HCT116 (cell line): ENCODE measurements around the gene TRIM41.

ENCODE experiments used
- CBX3 ChIP-seq: IDR thresholded peaks from 2 replicates; pipeline ENCODE4 v1.6.1; 2012; ENCODE audit warnings: low read depth
- CEBPB ChIP-seq: IDR thresholded peaks from 2 replicates; pipeline ENCODE4 v1.6.1; 2012; ENCODE audit warnings: low read depth
- CTCF ChIP-seq, 3 experiments: fragments of 200-600 bp in 1 of 3; sonication (generic) in 1 of 3; IDR thresholded peaks in 2 of 3; conservative IDR thresholded peaks in 1 of 3; 2 replicates each; pipeline ENCODE4 v1.5.1; 2012 to 2017; ENCODE audit warnings: low read depth in 2 of 3, low read length in 2 of 3, antibody characterized with exemption in 1 of 3, borderline replicate concordance in 1 of 3, control low read depth in 1 of 3, mild to moderate bottlenecking in 1 of 3, mixed read lengths in 1 of 3, mixed run types in 1 of 3, moderate library complexity in 1 of 3; ENCODE audit not compliant: insufficient read depth in 1 of 3
- EZH2 ChIP-seq: fragments of 200-600 bp; sonication (generic); IDR thresholded peaks from 2 replicates; pipeline ENCODE4 v1.6.1; 2017; ENCODE audit warnings: antibody characterized with exemption, mixed run types
- MAX ChIP-seq: IDR thresholded peaks from 2 replicates; pipeline ENCODE4 v1.6.1; 2012
- POLR2A ChIP-seq: IDR thresholded peaks from 2 replicates; pipeline ENCODE4 v1.7.0; 2011; ENCODE audit warnings: borderline replicate concordance; ENCODE audit not compliant: insufficient read depth, insufficient read length; ENCODE audit errors: extremely low read depth
- POLR2AphosphoS5 ChIP-seq: IDR thresholded peaks from 2 replicates; pipeline ENCODE4 v1.6.1; 2011; ENCODE audit warnings: mild to moderate bottlenecking, low read depth, low read length, moderate library complexity
- YY1 ChIP-seq: IDR thresholded peaks from 2 replicates; pipeline ENCODE4 v1.6.1; 2011; ENCODE audit warnings: low read length, low read depth, moderate library complexity, mild to moderate bottlenecking; ENCODE audit not compliant: insufficient replicate concordance; ENCODE audit errors: extremely low read depth
- ZBTB33 ChIP-seq: IDR thresholded peaks from 2 replicates; pipeline ENCODE4 v1.6.1; 2011; ENCODE audit warnings: mild to moderate bottlenecking, low read length, moderate library complexity; ENCODE audit not compliant: insufficient replicate concordance; ENCODE audit errors: extremely low read depth
- ZNF274 ChIP-seq: fragments of 200-500 bp; sonication (Bioruptor generic); IDR thresholded peaks from 2 replicates; pipeline ENCODE4 v1.6.1; 2014; ENCODE audit warnings: mild to moderate bottlenecking, low read depth, low read length, inconsistent platforms

GRCh38 chr5:181197326-181197951 is 25.6 kb upstream of the TRIM41 start:
- no peak for TF ChIP-seq ZNF274
- TF ChIP-seq POLR2AphosphoS5 = no peak
- TF ChIP-seq YY1 = no peak
- no peak for TF ChIP-seq CTCF (IDR thresholded peaks at IDR 0.05 in 2 of 3, conservative IDR thresholded peaks at IDR 0.05 in 1 of 3; ENCODE audit: borderline replicate concordance in 1 of 3, insufficient read depth in 1 of 3, low read depth in 2 of 3, low read length in 2 of 3)
- TF ChIP-seq CEBPB = no peak
- no peak for TF ChIP-seq POLR2A
- TF ChIP-seq CBX3 = no peak
- no peak for TF ChIP-seq ZBTB33
- TF ChIP-seq EZH2 = no peak
- TF ChIP-seq MAX = no peak
